NB4 (cell line): ENCODE data around the gene WWP2.

Source experiments
- CTCF ChIP-seq: IDR thresholded peaks from one replicate; pipeline ENCODE4 v1.5.1; 2012; ENCODE audit warnings: low read depth, low read length
- MAX ChIP-seq: IDR thresholded peaks from 2 replicates; pipeline ENCODE4 v1.6.1; 2011; ENCODE audit warnings: low read depth, low read length
- MYC ChIP-seq: IDR thresholded peaks from 2 replicates; pipeline ENCODE4 v1.6.1; 2011; ENCODE audit warnings: low read depth, low read length
- POLR2A ChIP-seq: IDR thresholded peaks from 2 replicates; pipeline ENCODE4 v1.6.1; 2011; ENCODE audit warnings: mild to moderate bottlenecking; ENCODE audit not compliant: insufficient read length; ENCODE audit errors: extremely low read depth

- TF ChIP-seq CTCF (no peak), POLR2A (no peak), MYC (no peak), MAX (no peak)
Measured at GRCh38 chr16:69924041-69924775, 162.1 kb downstream of the WWP2 start.
